ENCODE measurements around the gene BRME1.

BRME1 gene

DNA sequence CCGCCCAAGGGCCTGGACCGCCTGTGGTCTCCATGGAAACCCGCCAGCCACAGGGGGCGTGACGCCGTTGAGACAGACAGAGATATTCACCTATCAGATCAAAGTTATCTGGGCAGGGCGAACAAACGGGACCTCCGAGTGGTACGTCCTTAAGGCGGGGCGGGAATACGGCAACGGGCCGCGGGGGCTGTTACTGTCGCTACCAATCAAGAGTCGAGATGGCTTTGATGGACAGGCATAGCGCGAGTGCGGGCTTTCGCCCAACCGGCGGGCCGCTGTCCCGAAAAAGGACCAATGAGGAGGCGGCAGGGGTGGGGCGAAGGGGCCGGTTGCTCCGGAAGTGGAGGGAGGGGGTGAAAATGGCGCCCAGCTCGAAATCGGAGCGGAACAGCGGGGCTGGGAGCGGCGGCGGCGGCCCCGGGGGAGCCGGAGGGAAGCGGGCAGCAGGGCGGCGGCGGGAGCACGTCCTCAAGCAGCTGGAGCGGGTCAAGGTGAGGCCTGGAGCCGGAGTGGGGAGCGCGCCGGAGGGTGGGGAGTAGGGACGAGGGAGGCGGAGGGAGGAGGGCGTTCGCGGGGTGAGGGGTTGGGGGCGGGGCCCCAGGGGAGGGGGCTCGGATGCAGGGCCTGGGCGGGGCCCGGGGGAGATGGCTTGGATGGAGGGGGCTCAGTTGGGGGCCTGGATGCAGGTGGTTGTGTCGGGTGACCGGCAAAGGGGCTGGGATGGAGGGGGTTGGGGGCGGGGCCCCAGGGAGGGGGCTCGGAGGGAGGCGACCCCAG lies 46.4 kb upstream of the BRME1 start, which contains the start of gene DCAF15:
Gene DCAF15, plus strand, starts transcription at position 356 of the 777 bp plus-strand sequence. Its CDS starts 4 bp downstream, at position 360.
- Histone ChIP-seq H3K27me3 (ENCODE audit: insufficient read depth, low read length, poor library complexity, severe bottlenecking) (no peaks in the 10 kb centered on the region), H2AFZ (ENCODE audit: low read length) (peak within 1 kb of the TSS; percentile 71), H3K4me2 (ENCODE audit: low read depth, low read length, poor library complexity, severe bottlenecking) (peak within 1 kb of the TSS; percentile 94), H3K79me2 (ENCODE audit: insufficient read depth, low read length) (peaks cover 50% of the 10 kb centered on the region), H3K36me3 (ENCODE audit: insufficient read depth, low read length) (peaks cover 23% of the 10 kb centered on the region; the same call in 1 of the 2 replicates), H4K20me1 (ENCODE audit: insufficient read depth, low read length, poor library complexity, severe bottlenecking) (peaks cover 19% of the 10 kb centered on the region), H3K4me3 (ENCODE audit: low read length, poor library complexity, severe bottlenecking) (peak within 1 kb of the TSS; percentile 93), H3K9me3 (ENCODE audit: insufficient read depth, low read depth, low read length) (no peaks in the 10 kb centered on the region), H3K9ac (ENCODE audit: low read depth, low read length, poor library complexity, severe bottlenecking) (peak within 1 kb of the TSS; percentile 92), H3F3A (ENCODE audit: low read depth) (no peaks in the 10 kb centered on the region), H3K4me1 (ENCODE audit: insufficient read depth, low read length, poor library complexity, severe bottlenecking) (peaks cover 10% of the 10 kb centered on the region), H3K9me2 (replicated peaks; ENCODE audit: low read depth, low read length) (no peaks in the 10 kb centered on the region)
- no peak for TF ChIP-seq EZH2phosphoT487 (IDR thresholded peaks at IDR 0.05; ENCODE audit: borderline replicate concordance)
- TF ChIP-seq, protein P1, sequence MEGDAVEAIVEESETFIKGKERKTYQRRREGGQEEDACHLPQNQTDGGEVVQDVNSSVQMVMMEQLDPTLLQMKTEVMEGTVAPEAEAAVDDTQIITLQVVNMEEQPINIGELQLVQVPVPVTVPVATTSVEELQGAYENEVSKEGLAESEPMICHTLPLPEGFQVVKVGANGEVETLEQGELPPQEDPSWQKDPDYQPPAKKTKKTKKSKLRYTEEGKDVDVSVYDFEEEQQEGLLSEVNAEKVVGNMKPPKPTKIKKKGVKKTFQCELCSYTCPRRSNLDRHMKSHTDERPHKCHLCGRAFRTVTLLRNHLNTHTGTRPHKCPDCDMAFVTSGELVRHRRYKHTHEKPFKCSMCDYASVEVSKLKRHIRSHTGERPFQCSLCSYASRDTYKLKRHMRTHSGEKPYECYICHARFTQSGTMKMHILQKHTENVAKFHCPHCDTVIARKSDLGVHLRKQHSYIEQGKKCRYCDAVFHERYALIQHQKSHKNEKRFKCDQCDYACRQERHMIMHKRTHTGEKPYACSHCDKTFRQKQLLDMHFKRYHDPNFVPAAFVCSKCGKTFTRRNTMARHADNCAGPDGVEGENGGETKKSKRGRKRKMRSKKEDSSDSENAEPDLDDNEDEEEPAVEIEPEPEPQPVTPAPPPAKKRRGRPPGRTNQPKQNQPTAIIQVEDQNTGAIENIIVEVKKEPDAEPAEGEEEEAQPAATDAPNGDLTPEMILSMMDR (conservative IDR thresholded peaks at IDR 0.05; ENCODE audit: low read length) = no peak

DNA sequence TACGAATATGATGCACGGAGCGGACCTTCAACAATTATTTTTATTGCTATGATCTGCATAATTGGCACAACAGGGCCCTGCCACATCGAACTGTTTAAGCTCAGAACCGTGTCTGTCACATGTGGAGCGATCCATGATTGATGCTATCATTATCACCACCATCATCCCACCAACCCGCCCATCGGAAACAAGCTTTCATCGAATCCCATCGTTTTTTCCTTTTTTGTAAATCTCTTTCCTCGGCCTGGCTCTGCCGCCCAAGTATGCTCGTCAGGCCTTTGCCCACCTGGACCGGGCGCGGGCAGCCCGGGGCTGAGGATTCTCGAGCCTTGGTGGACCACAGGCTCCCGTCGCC lies 45.9 kb upstream of the BRME1 start:
- TF ChIP-seq EZH2phosphoT487 (IDR thresholded peaks at IDR 0.05; ENCODE audit: borderline replicate concordance) = no peak
- TF ChIP-seq, protein P1 (conservative IDR thresholded peaks at IDR 0.05; ENCODE audit: low read length) = no peak
- Histone ChIP-seq H3K4me1 (ENCODE audit: insufficient read depth, low read length, poor library complexity, severe bottlenecking) (peaks cover 10% of the 10 kb centered on the region), H3K27me3 (ENCODE audit: insufficient read depth, low read length, poor library complexity, severe bottlenecking) (no peaks in the 10 kb centered on the region), H4K20me1 (ENCODE audit: insufficient read depth, low read length, poor library complexity, severe bottlenecking) (peaks cover 19% of the 10 kb centered on the region), H3K9me3 (ENCODE audit: insufficient read depth, low read depth, low read length) (no peaks in the 10 kb centered on the region), H3K4me2 (ENCODE audit: low read depth, low read length, poor library complexity, severe bottlenecking) (peak overlapping the region; percentile 59), H3K9me2 (replicated peaks; ENCODE audit: low read depth, low read length) (no peaks in the 10 kb centered on the region), H3F3A (ENCODE audit: low read depth) (no peaks in the 10 kb centered on the region), H3K79me2 (ENCODE audit: insufficient read depth, low read length) (peaks cover 44% of the 10 kb centered on the region), H3K9ac (ENCODE audit: low read depth, low read length, poor library complexity, severe bottlenecking) (no peak overlapping the region), H2AFZ (ENCODE audit: low read length) (peak overlapping the region; percentile 71), H3K4me3 (ENCODE audit: low read length, poor library complexity, severe bottlenecking) (peak overlapping the region; percentile 93), H3K36me3 (ENCODE audit: insufficient read depth, low read length) (peaks cover 17% of the 10 kb centered on the region; the same call in 1 of the 2 replicates)

DNA sequence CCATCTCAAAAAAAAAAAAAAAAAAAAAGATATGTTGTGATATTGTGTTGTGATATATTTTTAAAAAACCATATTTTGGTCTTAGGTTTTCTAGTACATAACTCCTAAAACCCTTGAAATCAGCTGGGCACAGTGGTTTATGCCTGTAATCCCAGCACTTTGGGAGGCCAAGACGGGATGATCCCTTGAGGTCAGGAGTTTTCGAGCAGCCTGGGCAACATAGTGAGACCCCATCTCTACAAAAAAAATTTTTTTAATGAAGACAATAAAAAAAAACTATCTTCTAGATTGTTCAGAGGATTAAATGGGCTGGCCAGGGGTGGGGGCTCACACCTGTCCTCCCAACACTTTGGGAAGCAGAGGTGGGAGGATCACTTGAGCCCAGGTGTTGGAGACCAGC lies 45.1 kb upstream of the BRME1 start:
- peaks cover 37% of the 10 kb centered on the region for H3K79me2 ChIP-seq (ENCODE audit: insufficient read depth, low read length)
- no peak overlapping the region for H3K4me3 ChIP-seq (ENCODE audit: low read length, poor library complexity, severe bottlenecking)
- peaks cover 10% of the 10 kb centered on the region; the same call in 1 of the 2 replicates for H3K36me3 ChIP-seq (ENCODE audit: insufficient read depth, low read length)
- H3K9ac ChIP-seq (ENCODE audit: low read depth, low read length, poor library complexity, severe bottlenecking) = no peak overlapping the region
- H3F3A ChIP-seq (ENCODE audit: low read depth) = no peaks in the 10 kb centered on the region
- H2AFZ ChIP-seq (ENCODE audit: low read length) = no peak overlapping the region
- no peaks in the 10 kb centered on the region for H3K9me3 ChIP-seq (ENCODE audit: insufficient read depth, low read depth, low read length)
- no peaks in the 10 kb centered on the region for H3K27me3 ChIP-seq (ENCODE audit: insufficient read depth, low read length, poor library complexity, severe bottlenecking)
- TF ChIP-seq, protein P1 (conservative IDR thresholded peaks at IDR 0.05; ENCODE audit: low read length) = no peak
- TF ChIP-seq EZH2phosphoT487 (IDR thresholded peaks at IDR 0.05; ENCODE audit: borderline replicate concordance) = no peak
- no peak overlapping the region for H3K4me2 ChIP-seq (ENCODE audit: low read depth, low read length, poor library complexity, severe bottlenecking)
- peaks cover 10% of the 10 kb centered on the region for H3K4me1 ChIP-seq (ENCODE audit: insufficient read depth, low read length, poor library complexity, severe bottlenecking)
- peaks cover 16% of the 10 kb centered on the region for H4K20me1 ChIP-seq (ENCODE audit: insufficient read depth, low read length, poor library complexity, severe bottlenecking)
- no peaks in the 10 kb centered on the region for H3K9me2 ChIP-seq (replicated peaks; ENCODE audit: low read depth, low read length)

All from Loucy (cell line).